AG09319 (cell line): ENCODE measurements around the gene SPRR2A.

Experiments
- DNase-seq: peaks from one replicate; pipeline ENCODE4 v3.0.0-alpha.2; 2010; ENCODE audit warnings: low read depth; ENCODE audit errors: extremely low read depth
- CTCF ChIP-seq: IDR thresholded peaks from 2 replicates; pipeline ENCODE4 v1.5.1; 2011; ENCODE audit warnings: low read depth, mild to moderate bottlenecking, inconsistent platforms, low read length, moderate library complexity

SPRR2A gene

DNA sequence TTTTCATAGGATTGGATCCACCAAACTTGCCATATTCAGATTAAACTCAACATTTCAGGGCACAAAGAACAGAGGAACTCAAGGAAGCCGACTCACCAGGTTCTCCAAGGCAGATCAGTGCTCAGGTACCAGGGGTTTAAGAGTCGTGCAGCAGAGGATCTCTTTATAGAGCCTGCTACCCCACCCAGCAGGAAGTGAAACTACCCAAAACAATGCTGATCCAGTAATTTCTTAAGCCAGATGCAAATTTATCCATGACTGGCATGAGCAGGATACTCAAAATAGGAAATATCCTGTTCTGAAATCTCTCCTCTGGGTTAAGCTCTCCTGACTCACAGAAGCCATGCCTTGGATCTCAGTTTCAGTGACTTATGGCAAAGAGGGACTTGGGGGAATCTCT, at the start of gene SPRR2A:
Gene SPRR2A (minus strand): TSS at position 138 of the 400 bp plus-strand sequence. CDS start 777 bp downstream, outside the sequence.
- no peak for TF ChIP-seq CTCF
- no peak for DNase-seq

- TF ChIP-seq CTCF: no peak
- no peak for DNase-seq
These were observed 42.9 kb upstream of the SPRR2A start for GRCh38 chr1:153100245-153100644.

DNA sequence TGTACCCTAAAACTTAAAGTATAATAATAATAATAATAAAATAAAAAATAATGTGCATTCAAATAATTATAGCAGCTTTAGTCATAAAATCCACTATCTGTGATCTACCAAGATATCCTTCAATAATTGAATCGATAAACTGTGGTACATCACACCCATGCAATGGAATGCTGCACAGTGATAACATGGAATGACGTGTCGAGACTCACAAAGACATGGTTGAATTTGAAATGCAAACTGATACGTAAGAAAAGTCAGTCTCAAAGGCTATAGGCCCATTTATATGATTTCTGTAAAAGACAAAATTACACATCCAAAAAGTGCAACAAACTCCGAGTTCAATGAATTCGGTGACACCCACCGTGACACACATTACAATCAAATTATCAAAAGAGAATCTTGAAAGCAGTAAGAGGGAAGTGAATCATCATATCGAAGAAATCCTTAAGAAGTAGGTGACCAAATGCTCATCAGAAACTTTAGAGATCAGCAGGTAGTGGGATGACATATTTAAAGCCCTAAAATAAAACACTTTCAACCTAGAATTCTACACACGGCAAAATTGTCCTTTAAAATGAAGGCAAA, 42.2 kb upstream of the SPRR2A start:
- no peak for DNase-seq
- TF ChIP-seq CTCF: no peak

DNA sequence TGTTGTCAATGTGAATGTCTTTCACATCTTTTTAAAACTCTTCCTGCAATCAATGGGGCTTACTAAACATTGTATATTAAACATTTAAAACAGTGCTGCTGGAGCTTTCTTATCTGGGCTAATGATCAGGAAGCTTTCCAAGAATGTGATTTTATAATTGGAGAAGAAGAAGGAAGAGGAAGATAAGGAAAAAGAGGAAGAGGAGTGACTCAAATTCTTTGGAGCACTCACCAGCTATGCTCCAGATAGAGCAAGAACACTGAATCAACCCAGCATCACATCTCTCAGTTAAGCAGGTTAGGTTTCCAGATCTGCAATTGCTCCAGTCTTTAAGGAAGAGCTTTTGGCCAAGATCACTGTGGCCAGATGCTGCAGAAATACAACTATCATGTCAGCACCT, 38.5 kb upstream of the SPRR2A start:
- no peak for TF ChIP-seq CTCF
- DNase-seq: no peak

DNA sequence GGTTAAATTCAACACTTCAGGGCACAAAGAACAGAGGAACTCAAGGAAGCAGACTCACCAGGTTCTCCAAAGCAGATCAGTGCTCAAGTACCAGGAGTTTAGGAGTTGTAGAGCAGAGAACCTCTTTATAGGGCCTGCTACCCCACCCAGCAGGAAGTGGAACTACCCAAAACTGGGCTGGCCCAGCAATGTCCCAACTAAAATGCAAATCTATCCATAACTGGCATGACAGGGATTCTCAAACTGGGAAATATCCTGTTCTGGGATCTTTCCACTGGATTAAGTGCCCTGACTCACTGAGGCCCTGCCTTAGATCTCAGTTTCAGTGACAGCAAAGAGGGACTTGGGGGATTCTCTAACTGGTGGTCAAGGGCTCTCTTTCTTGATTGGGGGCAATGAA, 37.1 kb upstream of the SPRR2A start, which contains the start of gene SPRR2E:
Gene SPRR2E (minus strand): TSS at position 101 of the 400 bp plus-strand sequence. CDS start 775 bp downstream, outside the sequence.
- no peak for TF ChIP-seq CTCF
- no peak for DNase-seq

- TF ChIP-seq CTCF: no peak
These were observed 30.3 kb upstream of the SPRR2A start for GRCh38 chr1:153087652-153088051.

DNA sequence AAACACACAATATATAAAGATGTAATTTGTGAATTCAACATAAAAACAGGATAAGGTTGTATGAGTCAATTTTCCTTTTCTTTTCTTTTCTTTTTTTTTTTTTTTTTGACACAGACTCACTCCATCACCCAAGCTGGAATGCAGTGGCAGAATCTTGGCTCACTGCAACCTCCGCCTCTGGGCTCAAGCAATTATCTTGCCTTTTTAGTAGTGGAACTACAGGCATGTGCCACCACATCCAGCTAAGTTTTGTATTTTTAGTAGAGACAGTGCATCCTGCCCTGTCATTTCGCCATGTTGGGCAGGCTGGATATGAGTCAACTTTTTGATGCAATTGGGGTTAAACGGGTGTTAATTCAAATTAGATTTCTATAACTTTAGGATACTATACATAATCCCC, 24.4 kb upstream of the SPRR2A start:
- no peak for DNase-seq

More at GRCh38 chr1:153087652-153088051, 30.3 kb upstream of the SPRR2A start:
- no peak for DNase-seq

More for the DNA sequence above, 24.4 kb upstream of the SPRR2A start:
- no peak for TF ChIP-seq CTCF
